ENCODE data around the gene TRABD2B. TPM values are rescaled to one million over a fixed set of nuclear protein-coding genes. Genes with fewer than 3 reads are reported as not detected.

Gene TRABD2B
- total and polyA plus RNA-seq, 2 donors (not counting 3 experiments of a cell fraction or from before 2014, with no cell fraction given) = not detected

DNA sequence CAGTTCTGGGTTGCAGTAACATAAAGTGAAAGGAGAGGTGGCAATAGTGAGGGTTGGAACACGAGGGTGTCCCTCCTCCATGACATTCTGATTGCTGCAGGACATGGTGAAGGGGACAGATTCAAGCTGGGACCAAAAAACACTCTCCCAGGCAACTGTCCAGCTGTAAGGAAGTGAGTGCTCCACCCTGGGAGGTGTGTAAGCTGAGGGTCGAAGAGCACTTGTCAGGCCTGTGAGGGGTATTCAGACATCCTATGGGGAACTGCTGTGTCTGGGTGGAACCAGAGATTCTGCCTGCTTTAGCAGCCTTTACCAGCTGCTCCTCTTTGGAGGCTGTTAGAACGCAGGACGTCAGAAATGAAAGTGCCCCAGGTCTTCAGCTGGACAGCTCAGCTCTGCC, 212.1 kb downstream of the TRABD2B start:
- TF ChIP-seq MYC (IDR thresholded peaks at IDR 0.05; ENCODE audit: low read depth, low read length) = no peak
- no peak for TF ChIP-seq JUN (IDR thresholded peaks at IDR 0.05; ENCODE audit: borderline replicate concordance, insufficient read depth, insufficient read length, low read depth)
- TF ChIP-seq FOS (IDR thresholded peaks at IDR 0.05; ENCODE audit: borderline replicate concordance, insufficient read depth, low read length) = no peak
- no peak for TF ChIP-seq POLR2AphosphoS5 (IDR thresholded peaks at IDR 0.05; ENCODE audit: insufficient read depth, low read depth, low read length)
- no peak for TF ChIP-seq GATA2 (IDR thresholded peaks at IDR 0.05; ENCODE audit: insufficient read depth, insufficient read length, low read depth, low read length)
- TF ChIP-seq, protein P1, sequence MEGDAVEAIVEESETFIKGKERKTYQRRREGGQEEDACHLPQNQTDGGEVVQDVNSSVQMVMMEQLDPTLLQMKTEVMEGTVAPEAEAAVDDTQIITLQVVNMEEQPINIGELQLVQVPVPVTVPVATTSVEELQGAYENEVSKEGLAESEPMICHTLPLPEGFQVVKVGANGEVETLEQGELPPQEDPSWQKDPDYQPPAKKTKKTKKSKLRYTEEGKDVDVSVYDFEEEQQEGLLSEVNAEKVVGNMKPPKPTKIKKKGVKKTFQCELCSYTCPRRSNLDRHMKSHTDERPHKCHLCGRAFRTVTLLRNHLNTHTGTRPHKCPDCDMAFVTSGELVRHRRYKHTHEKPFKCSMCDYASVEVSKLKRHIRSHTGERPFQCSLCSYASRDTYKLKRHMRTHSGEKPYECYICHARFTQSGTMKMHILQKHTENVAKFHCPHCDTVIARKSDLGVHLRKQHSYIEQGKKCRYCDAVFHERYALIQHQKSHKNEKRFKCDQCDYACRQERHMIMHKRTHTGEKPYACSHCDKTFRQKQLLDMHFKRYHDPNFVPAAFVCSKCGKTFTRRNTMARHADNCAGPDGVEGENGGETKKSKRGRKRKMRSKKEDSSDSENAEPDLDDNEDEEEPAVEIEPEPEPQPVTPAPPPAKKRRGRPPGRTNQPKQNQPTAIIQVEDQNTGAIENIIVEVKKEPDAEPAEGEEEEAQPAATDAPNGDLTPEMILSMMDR (IDR thresholded peaks at IDR 0.05; ENCODE audit: extremely low read depth in 1 of 2, insufficient read depth in 1 of 2, low read depth in 1 of 2, low read length in 2 of 2) = no peak
- no peak for TF ChIP-seq EZH2 (IDR thresholded peaks at IDR 0.05; ENCODE audit: borderline replicate concordance, low read depth, low read length, severe bottlenecking)
- TF ChIP-seq, protein P2, sequence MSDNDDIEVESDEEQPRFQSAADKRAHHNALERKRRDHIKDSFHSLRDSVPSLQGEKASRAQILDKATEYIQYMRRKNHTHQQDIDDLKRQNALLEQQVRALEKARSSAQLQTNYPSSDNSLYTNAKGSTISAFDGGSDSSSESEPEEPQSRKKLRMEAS (IDR thresholded peaks at IDR 0.05; ENCODE audit: insufficient read depth, insufficient read length) = no peak
- no peak for TF ChIP-seq POLR2A (IDR thresholded peaks at IDR 0.05; ENCODE audit: low read depth, low read length)
- dilution Hi-C loops (cut with MboI; ENCODE audit: extremely low pct_ligation_motif_present, low sequenced_read_pairs) = no loop called here
- POLR2A ChIA-PET = no interaction called here
- no TSS peak for BruUV-seq (replicated peaks)
- DNase-seq (ENCODE audit: low read depth, low spot score) (no peak), FAIRE-seq (no peak)
- CTCF ChIA-PET = interaction anchor here (1.2 to 1.4 kb wide), 3 partner anchors 13 to 418 kb away, joined by 3 to 6 read pairs (median 4); partner anchors contain the start of gene TRABD2B
- H3K4me1 ChIP-seq (ENCODE audit: control insufficient read depth, extremely low read depth, insufficient read depth, low read length) = no peaks in the 10 kb centered on the region
- intact Hi-C loops (cut with micrococcal nuclease) = no loop called here
- H3K27ac ChIP-seq (ENCODE audit: insufficient read depth, low read depth, low read length) = no peak overlapping the region
- H3K4me3 ChIP-seq (replicated peaks in 1 of 3; ENCODE audit: insufficient read depth in 1 of 3, low read depth in 1 of 3, low read length in 3 of 3) = no peak overlapping the region
- H3K27me3 ChIP-seq (ENCODE audit: control insufficient read depth in 2 of 2, insufficient read depth in 2 of 2, low read length in 2 of 2) = peaks cover 0 to 2% of the 10 kb centered on the region in 2 experiments
- H2AFZ ChIP-seq (ENCODE audit: low read depth, low read length) = no peak overlapping the region
- H3K79me2 ChIP-seq (ENCODE audit: control insufficient read depth, insufficient read depth, low read length) = no peaks in the 10 kb centered on the region
- no peak overlapping the region for H3K9ac ChIP-seq (replicated peaks; ENCODE audit: extremely low read depth, insufficient read depth, low read length)
- H4K20me1 ChIP-seq (replicated peaks; ENCODE audit: control insufficient read depth, extremely low read depth, insufficient read depth, low read length) = no peaks in the 10 kb centered on the region
- no peak overlapping the region for H3K4me2 ChIP-seq (ENCODE audit: insufficient read depth, low read length)
- H3K9me1 ChIP-seq (replicated peaks; ENCODE audit: control insufficient read depth, extremely low read depth, insufficient read depth, low read length) = no peaks in the 10 kb centered on the region
- no peaks in the 10 kb centered on the region for H3K36me3 ChIP-seq (ENCODE audit: control insufficient read depth in 2 of 2, extremely low read depth in 1 of 2, insufficient read depth in 2 of 2, low read length in 2 of 2)
- H3K9me3 ChIP-seq (replicated peaks; ENCODE audit: control insufficient read depth, insufficient read depth, low read length) = no peaks in the 10 kb centered on the region
